H9 (cell line): ENCODE results near the gene SORCS2. TPM values are rescaled to one million over a fixed set of nuclear protein-coding genes. Genes with fewer than 3 reads are reported as not detected.

ENCODE experiments used
- DNase-seq: peaks from one replicate; pipeline ENCODE4 v3.0.0-alpha.2; 2017
- H2AFZ ChIP-seq: one replicate; pipeline ENCODE4 v1.6.1; 2013; ENCODE audit warnings: mild to moderate bottlenecking, low read length, control low read depth, moderate library complexity
- H2AK5ac ChIP-seq: 2 replicates; pipeline ENCODE4 v1.6.1; 2013; ENCODE audit warnings: low read length, control low read depth, mixed read lengths; ENCODE audit not compliant: insufficient read length
- H2BK120ac ChIP-seq: one replicate; pipeline ENCODE4 v1.6.1; 2013; ENCODE audit warnings: low read depth, mild to moderate bottlenecking, low read length, control low read depth, inconsistent platforms; ENCODE audit not compliant: poor library complexity, severe bottlenecking
- H2BK12ac ChIP-seq: 2 replicates; pipeline ENCODE4 v1.6.1; 2013; ENCODE audit warnings: low read length, control low read depth, mixed read lengths, low read depth; ENCODE audit not compliant: insufficient read length
- H2BK15ac ChIP-seq: 2 replicates; pipeline ENCODE4 v1.6.1; 2013; ENCODE audit warnings: low read depth, low read length, control low read depth
- H2BK20ac ChIP-seq: one replicate; pipeline ENCODE4 v1.6.1; 2013; ENCODE audit warnings: low read depth, mild to moderate bottlenecking, low read length, control low read depth, inconsistent platforms; ENCODE audit not compliant: poor library complexity, severe bottlenecking
- H2BK5ac ChIP-seq: 2 replicates; pipeline ENCODE4 v1.6.1; 2013; ENCODE audit warnings: low read length, control low read depth, mixed read lengths; ENCODE audit not compliant: insufficient read length
- H3K14ac ChIP-seq: 2 replicates; pipeline ENCODE4 v1.6.1; 2013; ENCODE audit warnings: low read length, control low read depth; ENCODE audit not compliant: insufficient read depth
- H3K18ac ChIP-seq: 2 replicates; pipeline ENCODE4 v1.6.1; 2013; ENCODE audit warnings: low read depth, mild to moderate bottlenecking, mixed read lengths, low read length, control low read depth; ENCODE audit not compliant: insufficient read length
- H3K23ac ChIP-seq: 2 replicates; pipeline ENCODE4 v1.6.1; 2013; ENCODE audit warnings: low read length, control low read depth, mixed read lengths, low read depth; ENCODE audit not compliant: insufficient read length
- H3K23me2 ChIP-seq: 2 replicates; pipeline ENCODE4 v1.6.1; 2013; ENCODE audit warnings: low read depth, mild to moderate bottlenecking, mixed read lengths, low read length, control low read depth; ENCODE audit not compliant: insufficient read length, poor library complexity, severe bottlenecking
- H3K27ac ChIP-seq: 2 replicates; pipeline ENCODE4 v1.5.1; 2013; ENCODE audit warnings: low read length, control low read depth, mixed read lengths, low read depth; ENCODE audit not compliant: insufficient read length
- H3K27me3 ChIP-seq: 2 replicates; pipeline ENCODE4 v1.6.1; 2013; ENCODE audit warnings: low read length, control low read depth, inconsistent platforms; ENCODE audit not compliant: insufficient read depth
- H3K4ac ChIP-seq: 2 replicates; pipeline ENCODE4 v1.6.1; 2013; ENCODE audit warnings: low read depth, mild to moderate bottlenecking, control low read depth, inconsistent platforms, low read length, moderate library complexity
- H3K4me1 ChIP-seq: 2 replicates; pipeline ENCODE4 v1.6.1; 2013; ENCODE audit warnings: low read length, control low read depth, inconsistent platforms; ENCODE audit not compliant: insufficient read depth
- H3K4me2 ChIP-seq: 2 replicates; pipeline ENCODE4 v1.6.1; 2013; ENCODE audit warnings: low read length, control low read depth, mixed read lengths; ENCODE audit not compliant: insufficient read length, insufficient read depth
- H3K56ac ChIP-seq: 2 replicates; pipeline ENCODE4 v1.6.1; 2013; ENCODE audit warnings: low read depth, mild to moderate bottlenecking, mixed read lengths, low read length, control low read depth; ENCODE audit not compliant: insufficient read length
- H3K79me1 ChIP-seq: 2 replicates; pipeline ENCODE4 v1.6.1; 2013; ENCODE audit warnings: low read depth, mild to moderate bottlenecking, moderate library complexity, low read length, control low read depth, inconsistent platforms; ENCODE audit not compliant: insufficient read depth, poor library complexity, severe bottlenecking
- H3K79me2 ChIP-seq: 2 replicates; pipeline ENCODE4 v1.6.1; 2013; ENCODE audit warnings: low read length, control low read depth, inconsistent platforms; ENCODE audit not compliant: insufficient read depth
- H3K9ac ChIP-seq: 2 replicates; pipeline ENCODE4 v1.6.1; 2013; ENCODE audit warnings: low read length, control low read depth, mixed read lengths; ENCODE audit not compliant: insufficient read length; ENCODE audit errors: extremely low read depth
- H3K9me3 ChIP-seq: one replicate; pipeline ENCODE4 v1.6.1; 2013; ENCODE audit warnings: low read depth, low read length, inconsistent platforms; ENCODE audit not compliant: control insufficient read depth
- H3T11ph ChIP-seq: one replicate; pipeline ENCODE4 v1.6.1; 2013; ENCODE audit warnings: mild to moderate bottlenecking, low read length, control low read depth, inconsistent platforms
- H4K20me1 ChIP-seq: one replicate; pipeline ENCODE4 v1.6.1; 2013; ENCODE audit not compliant: control insufficient read depth, insufficient read length, insufficient read depth
- H4K5ac ChIP-seq: 2 replicates; pipeline ENCODE4 v1.6.1; 2013; ENCODE audit warnings: low read depth, mild to moderate bottlenecking, mixed read lengths, low read length, control low read depth; ENCODE audit not compliant: insufficient read length
- H4K8ac ChIP-seq: replicated peaks from 2 replicates; pipeline ENCODE4 v1.6.1; 2013; ENCODE audit warnings: low read length, control low read depth, mixed read lengths, low read depth; ENCODE audit not compliant: insufficient read length
- H4K91ac ChIP-seq: 2 replicates; pipeline ENCODE4 v1.6.1; 2013; ENCODE audit warnings: low read depth, mild to moderate bottlenecking, moderate library complexity, mixed read lengths, low read length, control low read depth; ENCODE audit not compliant: insufficient read length
- H3K27ac Mint-ChIP-seq, 3 experiments: 2 replicates in 2 of 3; 3 replicates in 1 of 3; pipeline ENCODE4 v1.8.0; 2020 to 2021; ENCODE audit warnings: mixed read lengths in 3 of 3, mild to moderate bottlenecking in 1 of 3, moderate library complexity in 1 of 3
- H3K27me3 Mint-ChIP-seq: 2 replicates; pipeline ENCODE4 v1.8.0; 2021; ENCODE audit warnings: low read depth, mild to moderate bottlenecking, moderate library complexity, mixed read lengths
- H3K36me3 Mint-ChIP-seq, 3 experiments: 2 replicates in 2 of 3; 3 replicates in 1 of 3; pipeline ENCODE4 v1.8.0; 2020 to 2021; ENCODE audit warnings: low read depth in 3 of 3, mixed read lengths in 3 of 3; ENCODE audit not compliant: insufficient read depth in 1 of 3
- H3K4me1 Mint-ChIP-seq, 2 experiments: 2 replicates each; pipeline ENCODE4 v1.8.0; 2020; ENCODE audit warnings: mixed read lengths in 2 of 2
- H3K4me3 Mint-ChIP-seq, 2 experiments: 2 replicates in 1 of 2; 3 replicates in 1 of 2; pipeline ENCODE4 v1.8.0; 2020 to 2021; ENCODE audit warnings: mild to moderate bottlenecking in 2 of 2, mixed read lengths in 2 of 2, moderate library complexity in 1 of 2
- H3K9me3 Mint-ChIP-seq, 2 experiments: 2 replicates in 1 of 2; 3 replicates in 1 of 2; pipeline ENCODE4 v1.8.0; 2020; ENCODE audit warnings: mild to moderate bottlenecking in 2 of 2, mixed read lengths in 2 of 2, moderate library complexity in 1 of 2
- CTCF ChIP-seq: fragments of 200-600 bp; sonication (generic); conservative IDR thresholded peaks from 3 replicates; pipeline ENCODE4 v1.8.0; 2021; ENCODE audit warnings: antibody characterized with exemption, mild to moderate bottlenecking
- WGBS: extraction: QIAGEN DNeasy Blood & Tissue Kit; methylation state at CpG from one replicate; pipeline ENCODE4 v1.1.7; 2013; ENCODE audit warnings: missing lambda C conversion rate, low lambda C conversion rate, mixed read lengths; ENCODE audit not compliant: insufficient read length; ENCODE audit errors: extremely low coverage; 5-methylcytosine and 5-hydroxymethylcytosine counted together
- total RNA-seq: library from RNA; stranded (reverse); gene quantifications from 2 replicates; pipeline ENCODE4 v1.2.1, GENCODE V29; 2021

Gene SORCS2
- total RNA-seq, 1 experiment from 2014 or later = 0.57 TPM

DNA sequence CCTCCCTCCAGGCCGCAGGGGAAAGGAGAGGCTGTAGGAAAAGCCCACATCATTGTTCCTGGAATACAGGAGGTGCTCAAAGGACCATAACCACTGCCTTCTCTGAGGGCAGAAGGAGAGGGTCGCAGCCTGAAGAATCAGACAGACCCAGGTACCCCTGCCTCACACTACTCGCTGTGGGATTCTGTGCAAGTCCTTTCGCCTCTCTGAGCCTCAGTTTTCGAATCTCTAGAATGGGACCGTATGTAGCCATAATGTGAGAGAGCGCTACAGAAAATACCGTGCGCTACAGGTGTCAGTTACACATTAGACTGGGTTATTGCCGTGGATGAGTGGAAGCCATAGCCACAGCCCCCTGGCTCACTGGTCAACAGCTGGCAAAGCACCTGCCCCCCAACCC is 320.6 kb downstream of the SORCS2 start:
- Mint-ChIP-seq H3K27me3 (peaks cover 4% of the 10 kb centered on the region), H3K9me3 (no peaks in the 10 kb centered on the region), H3K27ac (no peak overlapping the region; a peak in 1 of 7 replicates), H3K4me1 (peaks cover 2 to 48% of the 10 kb centered on the region in 2 experiments; a peak in 2 of 4 replicates), H3K36me3 (no peaks in the 10 kb centered on the region), H3K4me3 (no peak overlapping the region)
- no peaks in the 10 kb centered on the region for H4K20me1 ChIP-seq
- H3K79me2 ChIP-seq = no peaks in the 10 kb centered on the region
- no peak overlapping the region for H2BK15ac ChIP-seq
- no peaks in the 10 kb centered on the region for H3K9me3 ChIP-seq
- H2AK5ac ChIP-seq = no peak overlapping the region
- no peak overlapping the region; the same call in 1 of the 2 replicates for H3K14ac ChIP-seq
- H3K4me1 ChIP-seq = no peaks in the 10 kb centered on the region
- H2BK12ac ChIP-seq = no peak overlapping the region
- H2BK5ac ChIP-seq = no peak overlapping the region
- no peak overlapping the region for H2BK120ac ChIP-seq
- no peak overlapping the region for H3K18ac ChIP-seq
- no peak overlapping the region for H3K4ac ChIP-seq
- WGBS = no CpG with 5 or more reads among the region's 10 CpGs
- no peak overlapping the region for H3K23ac ChIP-seq
- DNase-seq = no peak
- no peak overlapping the region for H3K9ac ChIP-seq
- H4K91ac ChIP-seq = no peak overlapping the region
- no peak overlapping the region for H3K56ac ChIP-seq
- no peaks in the 10 kb centered on the region for H3K23me2 ChIP-seq
- no peak overlapping the region for H3K27ac ChIP-seq
- H3T11ph ChIP-seq = no peak overlapping the region
- H4K8ac ChIP-seq = no peak overlapping the region
- no peak overlapping the region for H3K4me2 ChIP-seq
- H2AFZ ChIP-seq = no peak overlapping the region
- TF ChIP-seq CTCF = no peak
- H4K5ac ChIP-seq = no peak overlapping the region
- no peak overlapping the region for H2BK20ac ChIP-seq
- H3K79me1 ChIP-seq = no peaks in the 10 kb centered on the region
- H3K27me3 ChIP-seq = no peaks in the 10 kb centered on the region
